Testis (tissue), 2 donors: ENCODE results near the gene RPS6KL1.

Source experiments
- CTCF ChIP-seq, 3 experiments: fragments of 450-650 bp in 2 of 3; fragments of 200-600 bp in 1 of 3; sonication (generic) in 1 of 3; IDR thresholded peaks; one replicate each; pipeline ENCODE4 v1.5.1; 2016 to 2019; ENCODE audit warnings: antibody characterized with exemption in 3 of 3, mild to moderate bottlenecking in 2 of 3, moderate library complexity in 1 of 3
- POLR2A ChIP-seq: fragments of 450-650 bp; IDR thresholded peaks from one replicate; pipeline ENCODE4 v1.6.1; 2017; ENCODE audit warnings: antibody characterized with exemption, mild to moderate bottlenecking, moderate library complexity

GRCh38 chr14:74858022-74858421 lies 65.0 kb downstream of the RPS6KL1 start:
- TF ChIP-seq CTCF (IDR thresholded peaks at IDR 0.05) (no peak), POLR2A (no peak)
